ENCODE results near the gene ATL3.
A peak's percentile ranks its signal among the peaks of the same experiment; 100 is the strongest.

ATL3 gene

GRCh38 chr11:63608353-63609345 lies 62.5 kb downstream of the ATL3 start:
- TF ChIP-seq CTCF (conservative IDR thresholded peaks at IDR 0.05), result no peak
- peak overlapping the region; percentile 89; the same call in 1 of the 2 replicates for H3K27ac ChIP-seq

DNA sequence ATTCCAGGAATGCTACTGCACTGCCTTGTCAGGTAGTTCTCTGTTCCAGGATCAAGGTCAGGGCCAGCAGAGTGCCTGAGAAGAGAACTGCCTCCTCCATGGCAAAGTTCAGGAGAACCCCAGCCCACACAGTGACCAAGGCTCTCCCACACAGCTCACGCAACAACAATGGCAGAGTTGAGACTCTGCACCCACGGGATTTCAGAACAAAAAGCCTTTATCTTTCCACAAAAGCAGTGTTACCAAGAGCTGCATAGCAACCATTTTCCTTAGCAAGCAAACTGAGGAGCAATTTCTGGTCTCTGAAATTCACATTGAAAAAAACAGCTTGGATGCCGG lies 68.0 kb downstream of the ATL3 start:
- peak overlapping the region; percentile 7; the same call in 1 of the 2 replicates for H3K27ac ChIP-seq
- no peak for TF ChIP-seq CTCF (conservative IDR thresholded peaks at IDR 0.05)

- H3K27ac ChIP-seq, result peak overlapping the region; percentile 7; the same call in 1 of the 2 replicates
Measured at GRCh38 chr11:63602290-63603179, 68.6 kb downstream of the ATL3 start.

DNA sequence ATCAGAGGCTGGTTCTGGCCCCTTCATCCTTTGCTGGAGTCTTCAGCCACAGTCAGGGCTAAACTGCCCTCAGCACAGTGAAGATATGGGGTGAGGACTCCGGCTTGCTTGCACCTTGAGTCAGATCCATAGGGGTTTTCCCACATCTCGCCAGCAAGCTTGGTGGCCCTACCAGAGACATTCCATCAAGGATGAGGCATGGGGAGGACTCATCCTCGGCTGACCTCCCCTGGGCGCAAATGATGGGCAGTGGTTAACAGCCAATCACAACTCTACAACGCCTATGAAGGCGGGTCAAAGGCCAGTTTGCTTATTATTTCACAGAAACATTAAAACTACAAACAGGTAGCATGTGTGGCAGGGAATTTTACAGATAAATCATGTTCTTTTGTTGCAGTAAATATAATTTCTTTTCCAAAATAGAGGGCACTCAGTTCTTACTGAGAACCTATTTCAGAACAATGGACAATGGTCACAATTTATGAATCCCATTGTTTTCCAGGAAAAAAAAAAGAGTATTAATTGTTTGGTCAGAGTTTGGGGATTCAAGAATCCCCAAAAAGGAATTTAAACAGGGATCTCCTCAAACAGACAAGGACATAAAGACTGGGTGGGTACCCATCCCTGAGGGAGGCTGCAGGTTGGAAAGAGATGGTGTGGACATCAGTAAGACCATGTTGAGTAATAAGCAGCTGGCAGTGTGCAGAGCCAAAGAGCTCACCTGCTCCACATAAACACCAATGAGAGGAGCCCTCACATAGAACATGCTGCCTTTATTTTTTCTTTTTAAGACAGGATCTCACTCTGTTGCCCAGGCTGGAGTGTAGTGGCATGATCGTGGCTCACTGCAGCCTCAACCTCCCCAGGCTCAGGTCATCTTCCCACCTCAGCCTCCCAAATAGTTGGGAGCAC lies 71.7 kb downstream of the ATL3 start:
- no peak for TF ChIP-seq CTCF (conservative IDR thresholded peaks at IDR 0.05)
- H3K27ac ChIP-seq, result no peak overlapping the region

- TF ChIP-seq CTCF (conservative IDR thresholded peaks at IDR 0.05), result no peak
- no peak overlapping the region for H3K27ac ChIP-seq
Measured at GRCh38 chr11:63598556-63598955, 72.6 kb downstream of the ATL3 start.

DNA sequence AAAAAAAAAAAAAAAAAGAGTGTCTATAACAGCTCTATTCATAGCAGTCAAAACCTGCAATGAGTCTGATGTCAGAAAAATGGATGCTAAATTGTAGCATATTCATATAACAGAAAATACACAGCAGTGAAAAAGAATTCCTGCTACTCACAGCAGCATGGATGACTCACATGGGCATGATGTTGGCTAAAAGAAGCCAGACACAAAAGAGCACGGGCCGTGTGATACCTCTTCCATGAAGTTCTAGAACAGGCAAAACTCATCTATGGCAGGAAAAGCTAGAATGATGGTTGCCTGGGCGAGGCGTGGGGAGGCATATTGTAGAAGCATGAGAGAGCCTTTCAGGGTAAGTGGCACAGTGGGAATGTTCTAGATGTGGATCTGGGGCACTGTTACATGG lies 75.9 kb downstream of the ATL3 start:
- H3K27ac ChIP-seq, result no peak overlapping the region
- no peak for TF ChIP-seq CTCF (conservative IDR thresholded peaks at IDR 0.05)

GRCh38 chr11:63592975-63593395 lies 78.2 kb downstream of the ATL3 start:
- TF ChIP-seq CTCF (conservative IDR thresholded peaks at IDR 0.05), result peak; percentile 100
- H3K27ac ChIP-seq, result peak overlapping the region; percentile 13; the same call in 1 of the 2 replicates
